Endothelial cell of umbilical vein (primary cell): ENCODE data around the gene MVB12B.

Experiments used
- EZH2 ChIP-seq: IDR thresholded peaks from 2 replicates; pipeline ENCODE4 v1.6.1; 2012; ENCODE audit warnings: borderline replicate concordance, low read depth, mild to moderate bottlenecking, moderate library complexity, low read length, inconsistent platforms; ENCODE audit not compliant: severe bottlenecking
- JUN ChIP-seq: IDR thresholded peaks from 2 replicates; pipeline ENCODE4 v1.6.1; 2011; ENCODE audit warnings: borderline replicate concordance, low read depth; ENCODE audit not compliant: insufficient read length, insufficient read depth
- MYC ChIP-seq: IDR thresholded peaks from one replicate; pipeline ENCODE4 v1.6.1; 2011; ENCODE audit warnings: mild to moderate bottlenecking, low read depth, low read length
- POLR2A ChIP-seq: IDR thresholded peaks from 2 replicates; pipeline ENCODE4 v1.6.1; 2012; ENCODE audit warnings: low read depth, mild to moderate bottlenecking, control low read depth, low read length
- POLR2AphosphoS5 ChIP-seq: IDR thresholded peaks from 2 replicates; pipeline ENCODE4 v1.6.1; 2012; ENCODE audit warnings: low read depth, mild to moderate bottlenecking, control low read depth, low read length, moderate library complexity; ENCODE audit not compliant: insufficient read depth
- TF ChIP-seq, protein P1 (sequence below), 2 donors: IDR thresholded peaks; 1 replicate in 1 of 2; 2 replicates in 1 of 2; pipeline ENCODE4 v1.5.1; 2011; ENCODE audit warnings: low read length in 2 of 2, mild to moderate bottlenecking in 2 of 2, moderate library complexity in 2 of 2, control low read depth in 1 of 2, inconsistent platforms in 1 of 2, low read depth in 1 of 2; ENCODE audit not compliant: insufficient read depth in 1 of 2; ENCODE audit errors: extremely low read depth in 1 of 2
- TF ChIP-seq, protein P2 (sequence below): IDR thresholded peaks from 2 replicates; pipeline ENCODE4 v1.6.1; 2011; ENCODE audit not compliant: insufficient read depth, insufficient read length

DNA sequence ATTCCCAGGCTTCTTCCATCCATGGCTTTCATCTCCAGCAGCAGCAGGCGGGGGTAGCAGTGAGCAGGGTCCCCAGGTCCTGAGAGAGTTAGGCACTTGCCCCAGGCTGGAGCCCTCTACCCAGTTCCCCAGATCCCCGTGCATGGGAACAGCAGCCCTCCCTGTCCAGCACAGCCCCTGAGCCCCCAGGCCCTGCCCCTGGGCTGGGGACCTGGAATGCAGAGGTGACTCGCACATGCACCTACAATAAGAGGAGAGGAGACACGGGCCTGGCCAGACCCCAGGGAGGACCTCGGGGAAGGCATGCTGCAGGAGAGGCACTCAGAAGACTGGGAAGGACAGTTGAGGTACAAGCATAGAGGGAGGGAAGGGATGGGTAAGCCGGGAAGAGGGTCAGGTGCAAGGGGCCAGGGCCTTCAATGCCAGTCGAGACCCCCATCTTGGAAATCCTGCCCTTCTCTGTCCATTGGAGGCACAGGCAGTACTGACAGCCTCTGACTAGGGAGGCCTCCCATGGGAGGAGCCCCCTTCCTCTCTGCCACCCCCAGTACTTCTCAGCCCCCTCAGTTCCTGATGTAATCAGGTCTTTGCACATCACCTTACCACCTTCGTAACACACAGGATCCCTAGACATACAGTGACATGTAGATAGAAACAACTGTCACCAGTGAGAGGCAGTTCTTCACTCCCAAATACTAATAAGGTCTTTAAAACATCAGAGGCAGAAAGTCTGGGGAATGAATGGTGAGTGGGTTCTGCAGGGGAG is 151.8 kb downstream of the MVB12B start:
- TF ChIP-seq, protein P1, sequence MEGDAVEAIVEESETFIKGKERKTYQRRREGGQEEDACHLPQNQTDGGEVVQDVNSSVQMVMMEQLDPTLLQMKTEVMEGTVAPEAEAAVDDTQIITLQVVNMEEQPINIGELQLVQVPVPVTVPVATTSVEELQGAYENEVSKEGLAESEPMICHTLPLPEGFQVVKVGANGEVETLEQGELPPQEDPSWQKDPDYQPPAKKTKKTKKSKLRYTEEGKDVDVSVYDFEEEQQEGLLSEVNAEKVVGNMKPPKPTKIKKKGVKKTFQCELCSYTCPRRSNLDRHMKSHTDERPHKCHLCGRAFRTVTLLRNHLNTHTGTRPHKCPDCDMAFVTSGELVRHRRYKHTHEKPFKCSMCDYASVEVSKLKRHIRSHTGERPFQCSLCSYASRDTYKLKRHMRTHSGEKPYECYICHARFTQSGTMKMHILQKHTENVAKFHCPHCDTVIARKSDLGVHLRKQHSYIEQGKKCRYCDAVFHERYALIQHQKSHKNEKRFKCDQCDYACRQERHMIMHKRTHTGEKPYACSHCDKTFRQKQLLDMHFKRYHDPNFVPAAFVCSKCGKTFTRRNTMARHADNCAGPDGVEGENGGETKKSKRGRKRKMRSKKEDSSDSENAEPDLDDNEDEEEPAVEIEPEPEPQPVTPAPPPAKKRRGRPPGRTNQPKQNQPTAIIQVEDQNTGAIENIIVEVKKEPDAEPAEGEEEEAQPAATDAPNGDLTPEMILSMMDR (IDR thresholded peaks at IDR 0.05; ENCODE audit: extremely low read depth in 1 of 2, insufficient read depth in 1 of 2, low read depth in 1 of 2, low read length in 2 of 2), result no peak
- TF ChIP-seq POLR2AphosphoS5 (no peak), EZH2 (no peak), MYC (no peak), POLR2A (no peak), JUN (no peak)
- TF ChIP-seq, protein P2, sequence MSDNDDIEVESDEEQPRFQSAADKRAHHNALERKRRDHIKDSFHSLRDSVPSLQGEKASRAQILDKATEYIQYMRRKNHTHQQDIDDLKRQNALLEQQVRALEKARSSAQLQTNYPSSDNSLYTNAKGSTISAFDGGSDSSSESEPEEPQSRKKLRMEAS, result no peak
